SK-N-SH (cell line): ENCODE data around the gene NT5M. TPM values are rescaled to one million over a fixed set of nuclear protein-coding genes. Genes with fewer than 3 reads are reported as not detected.

Experiments used
- CTCF ChIA-PET: fragments of 300-600, 350-600 bp; formaldehyde crosslinking; extraction: SDS; loops from one replicate; lab custom pipeline; 2021; lab: Yijun Ruan, JAX
- POLR2A ChIA-PET: fragments of 350-600 bp; sonication (Branson Sonifier 250); formaldehyde crosslinking; extraction: SDS; loops from one replicate; lab custom pipeline; 2020; ENCODE audit warnings: antibody characterized with exemption, inconsistent platforms; lab: Yijun Ruan, JAX
- DNase-seq: peaks from one replicate; pipeline ENCODE4 v3.0.0; 2012
- H2AFZ ChIP-seq: fragments of 200-600 bp; sonication (generic); 2 replicates; pipeline ENCODE4 v1.8.1; 2016; ENCODE audit warnings: antibody characterized with exemption, mild to moderate bottlenecking, low read depth
- H3F3A ChIP-seq: fragments of 200-600 bp; sonication (generic); replicated peaks from 2 replicates; pipeline ENCODE3; 2016; ENCODE audit warnings: antibody characterized with exemption, mild to moderate bottlenecking; ENCODE audit not compliant: insufficient read depth
- H3K27ac ChIP-seq, 2 experiments: fragments of 200-500 bp in 1 of 2; fragments of 200-600 bp in 1 of 2; sonication (Bioruptor generic) in 1 of 2; sonication (generic), shearing (Covaris generic) in 1 of 2; 2 replicates each; pipeline versions ENCODE4 v1.5.1 to v1.6.1; 2014 to 2016; ENCODE audit warnings: low read depth in 2 of 2, inconsistent platforms in 1 of 2, low read length in 1 of 2, mild to moderate bottlenecking in 1 of 2, mixed read lengths in 1 of 2
- H3K27me3 ChIP-seq: fragments of 200-600 bp; sonication (generic), shearing (Covaris generic); 2 replicates; pipeline ENCODE4 v1.6.1; 2016; ENCODE audit warnings: mixed run types; ENCODE audit not compliant: insufficient read depth
- H3K36me3 ChIP-seq, 2 experiments: fragments of 200-500 bp in 1 of 2; fragments of 200-600 bp in 1 of 2; sonication (Bioruptor generic) in 1 of 2; sonication (generic) in 1 of 2; replicated peaks in 1 of 2; 2 replicates each; pipeline versions ENCODE3 to v1.5.1; 2014 to 2016; ENCODE audit warnings: low read length in 1 of 2, mild to moderate bottlenecking in 1 of 2; ENCODE audit not compliant: insufficient read depth in 2 of 2, control insufficient read depth in 1 of 2
- H3K4me1 ChIP-seq, 2 experiments: fragments of 200-500 bp in 1 of 2; fragments of 200-600 bp in 1 of 2; sonication (Bioruptor generic) in 1 of 2; sonication (generic), shearing (Covaris generic) in 1 of 2; 2 replicates each; pipeline versions ENCODE4 v1.5.1 to v1.6.1; 2014 to 2016; ENCODE audit warnings: low read depth in 1 of 2, low read length in 1 of 2, mixed run types in 1 of 2; ENCODE audit not compliant: insufficient read depth in 2 of 2, control insufficient read depth in 1 of 2
- H3K4me2 ChIP-seq: fragments of 200-600 bp; sonication (generic), shearing (Covaris generic); 2 replicates; pipeline ENCODE4 v1.6.1; 2017; ENCODE audit warnings: mixed run types
- H3K4me3 ChIP-seq, 2 experiments: fragments of 200-500 bp in 1 of 2; fragments of 200-600 bp in 1 of 2; sonication (Bioruptor generic) in 1 of 2; sonication (generic), shearing (Covaris generic) in 1 of 2; 2 replicates each; pipeline versions ENCODE4 v1.5.1 to v1.8.1; 2014 to 2016; ENCODE audit warnings: low read depth in 2 of 2, inconsistent platforms in 1 of 2, low read length in 1 of 2, mild to moderate bottlenecking in 1 of 2, mixed read lengths in 1 of 2, moderate library complexity in 1 of 2
- H3K79me2 ChIP-seq: fragments of 200-600 bp; sonication (generic); 2 replicates; pipeline ENCODE4 v1.8.1; 2017; ENCODE audit warnings: mild to moderate bottlenecking; ENCODE audit not compliant: insufficient read depth
- H3K9ac ChIP-seq: fragments of 200-600 bp; sonication (generic); 2 replicates; pipeline ENCODE4 v1.6.1; 2017; ENCODE audit warnings: mixed run types
- H3K9me2 ChIP-seq: fragments of 200-600 bp; sonication (generic); 2 replicates; pipeline ENCODE4 v1.6.1; 2017; ENCODE audit warnings: mixed run types
- H3K9me3 ChIP-seq: fragments of 200-600 bp; sonication (generic); 2 replicates; pipeline ENCODE4 v1.6.1; 2017; ENCODE audit warnings: mixed run types, mild to moderate bottlenecking, moderate library complexity
- H4K20me1 ChIP-seq: fragments of 200-600 bp; sonication (generic); 2 replicates; pipeline ENCODE4 v1.6.1; 2017; ENCODE audit warnings: mild to moderate bottlenecking, mixed run types; ENCODE audit not compliant: insufficient read depth
- CTCF ChIP-seq: fragments of 200-600 bp; sonication (generic); IDR thresholded peaks from 2 replicates; pipeline ENCODE4 v1.6.1; 2017; ENCODE audit warnings: antibody characterized with exemption, mild to moderate bottlenecking, moderate library complexity
- ELF1 ChIP-seq: IDR thresholded peaks from 2 replicates; pipeline ENCODE4 v1.4.0; 2012
- EZH2phosphoT487 ChIP-seq: fragments of 200-600 bp; sonication (generic); IDR thresholded peaks from 2 replicates; pipeline ENCODE4 v1.6.1; 2017; ENCODE audit warnings: low read depth, mixed run types, mild to moderate bottlenecking, antibody characterized with exemption, moderate library complexity, borderline replicate concordance
- FOXJ3 ChIP-seq: sonication (generic); formaldehyde crosslinking; IDR thresholded peaks from 2 replicates; pipeline ENCODE4 v1.5.1; 2020; ENCODE audit warnings: mild to moderate bottlenecking, missing genetic modification reagents
- GABPA ChIP-seq: IDR thresholded peaks from 2 replicates; pipeline ENCODE4 v1.4.0; 2012; ENCODE audit warnings: low read depth, mild to moderate bottlenecking
- IRF3 ChIP-seq: fragments of 150-350 bp; IDR thresholded peaks from 2 replicates; pipeline ENCODE4 v1.6.1; 2016; ENCODE audit warnings: mild to moderate bottlenecking, low read depth, low read length
- MAX ChIP-seq: IDR thresholded peaks from 2 replicates; pipeline ENCODE4 v1.4.0; 2012; ENCODE audit warnings: low read depth
- MEF2A ChIP-seq: IDR thresholded peaks from 2 replicates; pipeline ENCODE4 v1.4.0; 2012; ENCODE audit warnings: low read depth, borderline replicate concordance
- NRF1 ChIP-seq: IDR thresholded peaks from 2 replicates; pipeline ENCODE4 v1.6.1; 2012; ENCODE audit warnings: low read depth, mild to moderate bottlenecking, low read length
- RAD21 ChIP-seq: IDR thresholded peaks from 2 replicates; pipeline ENCODE4 v1.6.1; 2012; ENCODE audit warnings: mild to moderate bottlenecking, low read length
- REST ChIP-seq: IDR thresholded peaks from 2 replicates; pipeline ENCODE4 v1.6.1; 2012; ENCODE audit warnings: mild to moderate bottlenecking, low read depth, low read length, moderate library complexity
- TAF1 ChIP-seq: IDR thresholded peaks from 2 replicates; pipeline ENCODE4 v1.6.1; 2012; ENCODE audit warnings: low read depth, mild to moderate bottlenecking, low read length, moderate library complexity, borderline replicate concordance
- TEAD4 ChIP-seq: IDR thresholded peaks from 2 replicates; pipeline ENCODE4 v1.4.0; 2012; ENCODE audit warnings: mild to moderate bottlenecking, borderline replicate concordance; ENCODE audit not compliant: insufficient read depth
- USF2 ChIP-seq: fragments of 150-350 bp; IDR thresholded peaks from 2 replicates; pipeline ENCODE4 v1.6.1; 2017; ENCODE audit warnings: antibody characterized with exemption, low read length, low read depth, borderline replicate concordance
- YY1 ChIP-seq: IDR thresholded peaks from 2 replicates; pipeline ENCODE4 v1.4.0; 2012; ENCODE audit warnings: low read depth, mild to moderate bottlenecking
- ZBTB33 ChIP-seq: IDR thresholded peaks from 2 replicates; pipeline ENCODE4 v1.4.0; 2012; ENCODE audit warnings: low read depth, borderline replicate concordance
- WGBS: methylation state at CpG from one replicate; pipeline ENCODE4 v1.1.6; 2017; ENCODE audit warnings: low lambda C conversion rate; 5-methylcytosine and 5-hydroxymethylcytosine counted together
- polyA plus RNA-seq, 3 experiments: library from polyadenylated mRNA; depleted of rRNA; stranded (reverse); fragments of >200 nt; gene quantifications; 2 replicates each; pipeline ENCODE4 v1.2.3, GENCODE V29; 2012

Gene NT5M
- polyA plus RNA-seq, 1 of the 3 experiments (the other 2 are of a cell fraction), result 3.9 TPM

- Histone ChIP-seq H3F3A (no peaks in the 10 kb centered on the region), H3K79me2 (no peaks in the 10 kb centered on the region), H3K27ac (no peak overlapping the region), H3K4me1 (peaks cover 0 to 20% of the 10 kb centered on the region in 2 experiments; a peak in 1 of 4 replicates), H3K9ac (no peak overlapping the region), H3K9me3 (no peaks in the 10 kb centered on the region), H4K20me1 (no peaks in the 10 kb centered on the region), H3K4me3 (no peak overlapping the region), H3K36me3 (no peaks in the 10 kb centered on the region), H3K9me2 (no peaks in the 10 kb centered on the region), H2AFZ (no peak overlapping the region), H3K27me3 (peaks cover 11% of the 10 kb centered on the region; the same call in 1 of the 2 replicates), H3K4me2 (no peak overlapping the region)
- 40% methylated on average over 5 of the region's 6 CpGs for WGBS
- DNase-seq, result no peak
- CTCF ChIA-PET, result interaction anchor here (1.2 kb wide), 1 partner anchor 29 kb away, joined by 5 read pairs; no protein-coding TSS in a partner anchor
- TF ChIP-seq YY1, result no peak
- TF ChIP-seq RAD21, result no peak
- TF ChIP-seq USF2, result no peak
- TF ChIP-seq EZH2phosphoT487, result no peak
- no peak for TF ChIP-seq ZBTB33
- no peak for TF ChIP-seq GABPA
- TF ChIP-seq NRF1, result no peak
- TF ChIP-seq IRF3, result no peak
- no peak for TF ChIP-seq MEF2A
- no peak for TF ChIP-seq TEAD4
- TF ChIP-seq CTCF, result no peak
- no peak for TF ChIP-seq REST
- TF ChIP-seq FOXJ3 (CRISPR knock-in tag), result no peak
- TF ChIP-seq TAF1, result no peak
- no peak for TF ChIP-seq MAX
- TF ChIP-seq ELF1, result no peak
- POLR2A ChIA-PET, result no interaction called here
Observed at GRCh38 chr17:17384291-17384615, 81.1 kb downstream of the NT5M start.
